ENCODE results near the gene FTL. TPM values are rescaled to one million over a fixed set of nuclear protein-coding genes. Genes with fewer than 3 reads are reported as not detected.
"Not testable (repeated sequence)": the region's sequence is repeated elsewhere in the genome, so short reads cannot be mapped to it uniquely, and the experiment has no call there.

FTL gene
- total RNA-seq = 1,000 to 10,000 TPM; 1,093 to 1,120 TPM

GRCh38 chr19:48965040-48965805, at the start of gene FTL:
Gene FTL, plus strand, starts transcription at chr19:48965309. Its CDS starts 199 bp downstream, at chr19:48965508.
- CTCF ChIA-PET = interaction anchor here (1.2 to 2.2 kb wide), 2 partner anchors 14 to 28 kb away, joined by 3 to 11 read pairs; partner anchors contain the start of genes GYS1 and RUVBL2
- no peaks in the 10 kb centered on the region for H3K9me3 Mint-ChIP-seq
- peak; percentile 93 for DNase-seq
- intact Hi-C loops (cut with micrococcal nuclease) = loop anchor here (1.0 to 5.0 kb wide), 7 partner anchors 11 to 675 kb away; partner anchors contain the start of genes BAX, DHDH, GYS1 and NUCB1
- peak within 1 kb of the TSS; percentile 100 for H3K4me3 Mint-ChIP-seq
- H3K36me3 Mint-ChIP-seq (ENCODE audit: low read depth) = peaks cover 38% of the 10 kb centered on the region
- peak within 1 kb of the TSS; percentile 97 for H3K27ac Mint-ChIP-seq
- H3K4me1 Mint-ChIP-seq (ENCODE audit: low read depth) = peaks cover 56% of the 10 kb centered on the region
- H3K27me3 Mint-ChIP-seq (ENCODE audit: low read depth) = no peaks in the 10 kb centered on the region

- DNase-seq = no peak
- Mint-ChIP-seq H3K27ac (no peak overlapping the region), H3K36me3 (ENCODE audit: low read depth) (peaks cover 43% of the 10 kb centered on the region), H3K9me3 (no peaks in the 10 kb centered on the region), H3K27me3 (ENCODE audit: low read depth) (no peaks in the 10 kb centered on the region), H3K4me1 (ENCODE audit: low read depth) (no peaks in the 10 kb centered on the region), H3K4me3 (no peak overlapping the region)
- intact Hi-C loops (cut with micrococcal nuclease) = no loop called here
- CTCF ChIA-PET = interaction anchor here (1.1 kb wide), 1 partner anchor 17 kb away, joined by 3 read pairs; no protein-coding TSS in a partner anchor
Observed at GRCh38 chr19:48915757-48916156, 49.4 kb upstream of the FTL start.

DNA sequence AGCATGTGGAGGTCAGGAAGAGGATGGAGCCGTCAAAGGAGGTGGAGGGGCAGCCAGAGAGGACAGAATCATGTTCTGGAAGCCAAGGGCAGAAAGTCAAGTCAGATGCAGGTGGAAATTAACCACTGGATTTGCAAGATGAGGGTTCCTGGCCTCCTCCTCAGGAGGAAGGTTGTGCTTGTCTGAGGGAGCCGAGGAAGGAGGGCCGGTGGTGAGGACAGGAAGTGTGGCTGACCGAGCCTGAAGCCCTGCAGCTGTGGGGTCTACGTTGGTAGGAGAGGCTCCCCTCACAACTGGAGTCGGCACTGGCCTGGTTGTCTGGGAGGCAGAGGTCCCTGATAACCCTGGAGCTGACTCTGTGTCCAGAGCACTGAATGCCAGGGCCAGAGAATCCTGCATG, 47.0 kb upstream of the FTL start:
- no peaks in the 10 kb centered on the region for H3K9me3 Mint-ChIP-seq
- H3K27me3 Mint-ChIP-seq (ENCODE audit: low read depth) = no peaks in the 10 kb centered on the region
- peaks cover 28% of the 10 kb centered on the region for H3K36me3 Mint-ChIP-seq (ENCODE audit: low read depth)
- no peaks in the 10 kb centered on the region for H3K4me1 Mint-ChIP-seq (ENCODE audit: low read depth)
- DNase-seq = no peak
- intact Hi-C loops (cut with micrococcal nuclease) = no loop called here
- CTCF ChIA-PET = interaction anchor here (1.1 kb wide), 1 partner anchor 76 kb away, joined by 3 read pairs; no protein-coding TSS in a partner anchor
- H3K4me3 Mint-ChIP-seq = no peak overlapping the region
- no peak overlapping the region for H3K27ac Mint-ChIP-seq

GRCh38 chr19:48918801-48919247, 46.3 kb upstream of the FTL start:
- Mint-ChIP-seq H3K27me3 (ENCODE audit: low read depth) (no peaks in the 10 kb centered on the region), H3K27ac (no peak overlapping the region), H3K9me3 (no peaks in the 10 kb centered on the region), H3K4me3 (no peak overlapping the region), H3K36me3 (ENCODE audit: low read depth) (peaks cover 23% of the 10 kb centered on the region), H3K4me1 (ENCODE audit: low read depth) (no peaks in the 10 kb centered on the region)
- DNase-seq = peak; percentile 40
- CTCF ChIA-PET = interaction anchor here (1.1 kb wide), 1 partner anchor 76 kb away, joined by 3 read pairs; no protein-coding TSS in a partner anchor
- intact Hi-C loops (cut with micrococcal nuclease) = no loop called here

DNA sequence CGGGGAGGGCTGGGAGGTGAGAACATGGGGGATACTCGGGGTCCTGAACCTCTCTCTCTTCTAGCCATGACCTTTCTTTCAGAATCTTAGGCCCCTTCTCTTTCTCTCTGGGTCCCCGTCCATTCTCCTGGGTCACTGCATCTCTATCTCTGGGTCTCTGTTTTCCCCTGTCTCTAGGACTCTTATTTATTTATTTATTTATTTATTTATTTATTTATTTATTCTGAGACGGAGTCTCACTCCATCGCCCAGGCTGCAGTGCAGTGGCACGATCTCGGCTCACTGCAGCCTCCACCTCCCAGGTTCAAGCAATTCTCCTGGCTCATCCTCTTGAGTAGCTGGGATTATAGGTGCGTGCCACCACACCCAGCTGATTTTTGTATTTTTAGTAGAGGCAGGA, 45.8 kb upstream of the FTL start:
- H3K4me3 Mint-ChIP-seq; intact Hi-C loops (cut with micrococcal nuclease); H3K9me3 Mint-ChIP-seq; DNase-seq; H3K27ac Mint-ChIP-seq; H3K27me3 Mint-ChIP-seq (ENCODE audit: low read depth); H3K4me1 Mint-ChIP-seq (ENCODE audit: low read depth): not testable (repeated sequence)
- H3K36me3 Mint-ChIP-seq (ENCODE audit: low read depth) = peaks cover 20% of the 10 kb centered on the region
- CTCF ChIA-PET = interaction anchor here (1.1 kb wide), 1 partner anchor 77 kb away, joined by 3 read pairs; no protein-coding TSS in a partner anchor

DNA sequence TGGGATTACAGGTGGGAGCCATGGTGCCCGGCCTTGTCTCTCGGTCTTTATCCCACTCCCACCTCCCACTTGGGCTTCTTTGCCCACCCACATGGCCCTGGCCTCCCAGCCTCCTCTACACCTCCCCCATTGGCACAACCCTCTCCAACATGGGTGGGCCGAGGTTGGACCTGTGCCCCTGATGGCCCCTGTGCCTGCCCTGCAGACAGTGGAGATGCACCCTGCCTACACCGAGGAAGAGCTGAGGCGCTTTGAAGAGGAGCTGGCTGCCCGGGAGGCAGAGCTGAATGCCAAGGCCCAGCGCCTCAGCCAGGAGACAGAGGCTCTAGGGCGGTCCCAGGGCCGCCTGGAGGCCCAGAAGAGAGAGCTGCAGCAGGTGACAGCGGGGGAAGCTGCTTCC, 44.2 kb upstream of the FTL start:
- Mint-ChIP-seq H3K4me1 (ENCODE audit: low read depth) (no peaks in the 10 kb centered on the region), H3K9me3 (no peaks in the 10 kb centered on the region), H3K36me3 (ENCODE audit: low read depth) (peaks cover 14% of the 10 kb centered on the region), H3K27ac (no peak overlapping the region), H3K4me3 (no peak overlapping the region), H3K27me3 (ENCODE audit: low read depth) (no peaks in the 10 kb centered on the region)
- intact Hi-C loops (cut with micrococcal nuclease) = no loop called here
- no peak for DNase-seq
- CTCF ChIA-PET = no interaction called here

- intact Hi-C loops (cut with micrococcal nuclease) = no loop called here
- no peak for DNase-seq
- Mint-ChIP-seq H3K9me3 (no peaks in the 10 kb centered on the region), H3K27me3 (ENCODE audit: low read depth) (no peaks in the 10 kb centered on the region), H3K4me3 (no peak overlapping the region), H3K27ac (no peak overlapping the region), H3K36me3 (ENCODE audit: low read depth) (peaks cover 12% of the 10 kb centered on the region), H3K4me1 (ENCODE audit: low read depth) (peaks cover 2% of the 10 kb centered on the region)
- CTCF ChIA-PET = no interaction called here
Observed at GRCh38 chr19:48921721-48922500, 43.2 kb upstream of the FTL start.

GRCh38 chr19:48922548-48923490, 42.3 kb upstream of the FTL start:
- Mint-ChIP-seq H3K9me3 (no peaks in the 10 kb centered on the region), H3K27me3 (ENCODE audit: low read depth) (no peaks in the 10 kb centered on the region), H3K27ac (no peak overlapping the region), H3K36me3 (ENCODE audit: low read depth) (peaks cover 11% of the 10 kb centered on the region), H3K4me3 (no peak overlapping the region), H3K4me1 (ENCODE audit: low read depth) (peaks cover 6% of the 10 kb centered on the region)
- CTCF ChIA-PET = no interaction called here
- intact Hi-C loops (cut with micrococcal nuclease) = no loop called here
- DNase-seq = no peak

- peaks cover 2% of the 10 kb centered on the region for H3K36me3 Mint-ChIP-seq (ENCODE audit: low read depth)
- CTCF ChIA-PET = no interaction called here
- peak; percentile 28 for DNase-seq
- peaks cover 6% of the 10 kb centered on the region for H3K4me1 Mint-ChIP-seq (ENCODE audit: low read depth)
- no peak overlapping the region for H3K27ac Mint-ChIP-seq
- no peaks in the 10 kb centered on the region for H3K27me3 Mint-ChIP-seq (ENCODE audit: low read depth)
- intact Hi-C loops (cut with micrococcal nuclease) = no loop called here
- no peaks in the 10 kb centered on the region for H3K9me3 Mint-ChIP-seq
- no peak overlapping the region for H3K4me3 Mint-ChIP-seq
Observed at GRCh38 chr19:48925240-48925843, 39.8 kb upstream of the FTL start.

DNA sequence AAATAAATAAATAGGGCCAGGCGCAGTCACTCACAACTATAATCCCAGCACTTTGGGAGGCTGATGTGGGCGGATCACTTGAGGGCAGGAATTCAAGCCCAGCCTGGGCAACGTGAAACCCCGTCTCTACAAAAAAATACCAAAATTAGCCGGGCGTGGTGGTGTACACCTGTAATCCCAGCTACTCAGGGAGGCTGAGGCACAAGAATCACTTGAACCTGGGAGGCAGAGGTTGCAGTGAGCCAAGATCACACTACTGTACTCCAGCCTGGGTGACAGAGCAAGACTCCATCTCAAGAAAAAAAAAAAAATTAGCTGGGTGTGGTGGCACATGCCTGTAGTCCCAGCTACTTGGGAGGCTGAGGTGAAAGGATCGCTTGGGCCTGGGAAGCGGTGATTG, 39.2 kb upstream of the FTL start:
- H3K27ac Mint-ChIP-seq; intact Hi-C loops (cut with micrococcal nuclease); H3K9me3 Mint-ChIP-seq; H3K4me3 Mint-ChIP-seq; CTCF ChIA-PET; H3K27me3 Mint-ChIP-seq (ENCODE audit: low read depth); H3K4me1 Mint-ChIP-seq (ENCODE audit: low read depth); H3K36me3 Mint-ChIP-seq (ENCODE audit: low read depth); DNase-seq: not testable (repeated sequence)

DNA sequence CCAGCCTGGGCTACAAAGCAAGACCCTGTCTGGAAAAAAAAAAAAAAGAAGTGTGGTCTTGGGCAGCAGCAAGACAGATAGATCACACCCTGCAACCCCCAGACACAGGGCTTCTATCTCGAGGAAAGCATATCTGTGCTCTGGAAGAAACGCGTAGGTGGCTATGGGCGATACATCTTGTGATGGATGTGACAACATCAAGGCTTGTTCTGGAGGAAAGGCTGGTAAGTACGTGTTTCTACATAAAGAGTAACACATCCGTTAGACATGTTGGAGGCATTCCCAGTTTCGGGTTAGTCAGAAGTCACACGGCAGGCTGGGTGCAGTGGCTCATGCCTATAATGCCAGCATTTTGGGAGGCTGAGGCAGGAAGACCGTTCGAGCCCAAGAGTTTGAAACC, 38.2 kb upstream of the FTL start:
- H3K27ac Mint-ChIP-seq = no peak overlapping the region
- no peak overlapping the region for H3K4me3 Mint-ChIP-seq
- CTCF ChIA-PET = interaction anchor here (0.7 kb wide), 1 partner anchor 25 kb away, joined by 3 read pairs; no protein-coding TSS in a partner anchor
- no peaks in the 10 kb centered on the region for H3K27me3 Mint-ChIP-seq (ENCODE audit: low read depth)
- intact Hi-C loops (cut with micrococcal nuclease) = no loop called here
- H3K4me1 Mint-ChIP-seq (ENCODE audit: low read depth) = peaks cover 6% of the 10 kb centered on the region
- peaks cover 2% of the 10 kb centered on the region for H3K36me3 Mint-ChIP-seq (ENCODE audit: low read depth)
- no peaks in the 10 kb centered on the region for H3K9me3 Mint-ChIP-seq
- DNase-seq = peak; percentile 70

Data from activated naive CD4-positive, alpha-beta T cell treated with anti-CD3 and anti-CD28 coated beads for 36 hours (primary cell).